Gastroesophageal sphincter (tissue), 4 donors: Measurements from ENCODE around the gene LMOD3. TPM values are rescaled to one million over a fixed set of nuclear protein-coding genes. Genes with fewer than 3 reads are reported as not detected.

Experiments
- ATAC-seq: fragments of 150-250 bp; one replicate; pipeline ENCODE4 v1.9.1; 2016; ENCODE audit warnings: mild to moderate bottlenecking, moderate library complexity
- H3K27ac ChIP-seq, 4 donors: fragments of 200-600 bp; sonication (generic) in 3 of 4; 1 replicate in 3 of 4; 2 replicates in 1 of 4; pipeline ENCODE4 v1.5.1; 2016 to 2019
- H3K27me3 ChIP-seq: fragments of 200-600 bp; sonication (generic); one replicate; pipeline ENCODE4 v1.5.1; 2019
- H3K36me3 ChIP-seq, 2 donors: fragments of 200-600 bp; sonication (generic); one replicate each; pipeline ENCODE4 v1.5.1; 2019; ENCODE audit warnings: control low read depth in 1 of 2
- H3K4me1 ChIP-seq, 3 donors: fragments of 200-600 bp; sonication (generic); 1 replicate in 2 of 3; 2 replicates in 1 of 3; pipeline ENCODE4 v1.5.1; 2016 to 2019; ENCODE audit warnings: control low read depth in 2 of 3
- H3K4me3 ChIP-seq, 2 donors: fragments of 200-600 bp; sonication (generic); one replicate each; pipeline ENCODE4 v1.5.1; 2019; ENCODE audit warnings: mild to moderate bottlenecking in 1 of 2, moderate library complexity in 1 of 2
- H3K9me3 ChIP-seq, 3 donors: fragments of 200-600 bp; sonication (generic); one replicate each; pipeline ENCODE4 v1.5.1; 2017 to 2019; ENCODE audit warnings: control low read depth in 2 of 3
- CTCF ChIP-seq, 4 experiments: fragments of 200-600 bp in 2 of 4; fragments of 450-650 bp in 2 of 4; sonication (generic) in 1 of 4; IDR thresholded peaks; one replicate each; pipeline ENCODE4 v1.5.1; 2017 to 2019; ENCODE audit warnings: antibody characterized with exemption in 4 of 4, mild to moderate bottlenecking in 2 of 4, moderate library complexity in 2 of 4
- EP300 ChIP-seq: sonication (generic); formaldehyde crosslinking; IDR thresholded peaks from one replicate; pipeline ENCODE4 v1.6.1; 2017; ENCODE audit warnings: antibody characterized with exemption, mild to moderate bottlenecking
- POLR2A ChIP-seq, 2 donors: fragments of 450-650 bp; IDR thresholded peaks; one replicate each; pipeline ENCODE4 v1.6.1; 2017; ENCODE audit warnings: antibody characterized with exemption in 2 of 2, mild to moderate bottlenecking in 2 of 2, moderate library complexity in 1 of 2
- POLR2AphosphoS5 ChIP-seq: sonication (generic); formaldehyde crosslinking; IDR thresholded peaks from one replicate; pipeline ENCODE4 v1.6.1; 2017; ENCODE audit warnings: antibody characterized with exemption
- WGBS, 2 donors: methylation state at CpG; one replicate each; pipeline ENCODE4 v1.1.5; 2018; ENCODE audit warnings: low coverage in 1 of 2; 5-methylcytosine and 5-hydroxymethylcytosine counted together
- total RNA-seq, 4 donors: library from RNA; depleted of rRNA; stranded (reverse); fragments of >200 nt; gene quantifications; one replicate each; pipeline ENCODE4 v1.1.0, GENCODE V29; 2016

Gene LMOD3
- total RNA-seq, 4 donors from 2014 or later, result 0.99 to 4.0 (median 2.6) TPM

- 0% methylated on average over 1 of the region's 1 CpG for WGBS, 2 donors
- Histone ChIP-seq H3K9me3 (no peaks in the 10 kb centered on the region), H3K36me3 (no peaks in the 10 kb centered on the region), H3K4me3 (peak overlapping the region; percentile 18 to 36), H3K27ac (peak overlapping the region in 2 of 4 donors; percentile 38 to 65), H3K27me3 (no peaks in the 10 kb centered on the region), H3K4me1 (peaks cover 0 to 17% (median 0%) of the 10 kb centered on the region in 3 donors)
- no peak for ATAC-seq
- TF ChIP-seq POLR2A (IDR thresholded peaks at IDR 0.05) (no peak), POLR2AphosphoS5 (no peak), CTCF (IDR thresholded peaks at IDR 0.05) (peak; percentile 81 to 93 (median 87)), EP300 (no peak)
These were observed 1.4 kb downstream of the LMOD3 start for GRCh38 chr3:69120879-69121464.

- Histone ChIP-seq H3K4me3 (no peak overlapping the region), H3K27ac (no peak overlapping the region), H3K9me3 (no peaks in the 10 kb centered on the region), H3K4me1 (peaks cover 0 to 17% (median 0%) of the 10 kb centered on the region in 3 donors), H3K27me3 (no peaks in the 10 kb centered on the region), H3K36me3 (no peaks in the 10 kb centered on the region)
- no peak for ATAC-seq
- TF ChIP-seq CTCF (IDR thresholded peaks at IDR 0.05), result no peak
- no peak for TF ChIP-seq POLR2A (IDR thresholded peaks at IDR 0.05)
- no peak for TF ChIP-seq EP300
- TF ChIP-seq POLR2AphosphoS5, result no peak
- WGBS, 2 donors, result 83 to 89% methylated on average over 3 to 5 of the region's 5 CpGs
These were observed 2.7 kb downstream of the LMOD3 start for GRCh38 chr3:69119681-69120080.

GRCh38 chr3:69119138-69119537 lies 3.3 kb downstream of the LMOD3 start:
- no peaks in the 10 kb centered on the region for H3K27me3 ChIP-seq
- H3K4me1 ChIP-seq, result peaks cover 0 to 17% (median 0%) of the 10 kb centered on the region in 3 donors
- H3K27ac ChIP-seq, result no peak overlapping the region
- TF ChIP-seq CTCF (IDR thresholded peaks at IDR 0.05) (no peak), POLR2AphosphoS5 (no peak), POLR2A (IDR thresholded peaks at IDR 0.05) (no peak), EP300 (no peak)
- H3K36me3 ChIP-seq, result no peaks in the 10 kb centered on the region
- no peak for ATAC-seq
- H3K4me3 ChIP-seq, result no peak overlapping the region
- no peaks in the 10 kb centered on the region for H3K9me3 ChIP-seq
- 90 to 93% methylated on average over 2 to 6 of the region's 6 CpGs for WGBS, 2 donors

- H3K27me3 ChIP-seq, result no peaks in the 10 kb centered on the region
- TF ChIP-seq EP300 (no peak), CTCF (IDR thresholded peaks at IDR 0.05) (no peak), POLR2A (IDR thresholded peaks at IDR 0.05) (no peak), POLR2AphosphoS5 (no peak)
- H3K4me1 ChIP-seq, result peaks cover 0 to 17% (median 0%) of the 10 kb centered on the region in 3 donors
- H3K36me3 ChIP-seq, result no peaks in the 10 kb centered on the region
- WGBS, 2 donors, result 91 to 96% methylated on average over 4 to 10 of the region's 12 CpGs
- no peak overlapping the region for H3K4me3 ChIP-seq
- H3K27ac ChIP-seq, result no peak overlapping the region
- no peak for ATAC-seq
- H3K9me3 ChIP-seq, result no peaks in the 10 kb centered on the region
These were observed 3.8 kb downstream of the LMOD3 start for GRCh38 chr3:69118555-69118954.

GRCh38 chr3:69116897-69117296 lies 5.5 kb downstream of the LMOD3 start:
- TF ChIP-seq CTCF (IDR thresholded peaks at IDR 0.05) (no peak), POLR2AphosphoS5 (no peak), POLR2A (IDR thresholded peaks at IDR 0.05) (no peak), EP300 (no peak)
- no peaks in the 10 kb centered on the region for H3K36me3 ChIP-seq
- H3K4me1 ChIP-seq, result peaks cover 0 to 11% (median 0%) of the 10 kb centered on the region in 3 donors
- no peak overlapping the region for H3K27ac ChIP-seq
- no peaks in the 10 kb centered on the region for H3K27me3 ChIP-seq
- 75 to 83% methylated on average over 2 to 3 of the region's 3 CpGs for WGBS, 2 donors
- no peak for ATAC-seq
- H3K4me3 ChIP-seq, result no peak overlapping the region
- no peaks in the 10 kb centered on the region for H3K9me3 ChIP-seq
